A549 (cell line): ENCODE results near the gene NOX3. TPM values are rescaled to one million over a fixed set of nuclear protein-coding genes. Genes with fewer than 3 reads are reported as not detected.

Experiments
- ATAC-seq, 2 experiments: fragments of 200-7000 bp in 1 of 2; fragments of >200 bp in 1 of 2; cut with Nextera tagmentation in 1 of 2; cut with Tn5 transposase in 1 of 2; 3 replicates each; pipeline versions ENCODE4 v1.8.0 to v1.9.1; 2018 to 2020; ENCODE audit warnings: mild to moderate bottlenecking in 1 of 2, moderate library complexity in 1 of 2
- CTCF ChIA-PET: fragments of 300-600 bp; sonication (Branson Sonifier 250); formaldehyde crosslinking; extraction: SDS; loops from one replicate; lab custom pipeline; 2021; ENCODE audit warnings: antibody characterized with exemption, inconsistent platforms; lab: Yijun Ruan, JAX
- POLR2A ChIA-PET: fragments of 350-600 bp; formaldehyde crosslinking; extraction: SDS; loops from one replicate; lab custom pipeline; 2021; ENCODE audit warnings: antibody characterized with exemption, inconsistent platforms; lab: Yijun Ruan, JAX
- DNase-seq, 2 experiments: peaks; one replicate each; pipeline versions ENCODE4 v3.0.0 to v3.0.0-alpha.2; 2011 to 2016; ENCODE audit warnings: low read depth in 1 of 2, low spot score in 1 of 2
- FAIRE-seq: peaks from 2 replicates; lab custom pipeline; 2011; peaks lifted over from hg19 to GRCh38; lab: Jason Lieb, UNC
- H3K27ac ChIP-seq, 2 experiments: fragments of >200 bp; sonication (Bioruptor Twin); formaldehyde crosslinking; 3 replicates each; pipeline ENCODE4 v1.5.1; 2016 to 2017
- H3K4me1 ChIP-seq: fragments of >200 bp; sonication (Bioruptor Twin); formaldehyde crosslinking; 3 replicates; pipeline ENCODE4 v1.6.1; 2016
- H3K4me2 ChIP-seq: fragments of >200 bp; sonication (Bioruptor Twin); formaldehyde crosslinking; 3 replicates; pipeline ENCODE4 v1.6.1; 2016
- H3K4me3 ChIP-seq: fragments of >200 bp; sonication (Bioruptor Twin); formaldehyde crosslinking; 3 replicates; pipeline ENCODE4 v1.5.1; 2016
- H3K9me3 ChIP-seq: fragments of >200 bp; sonication (Bioruptor Twin); formaldehyde crosslinking; 3 replicates; pipeline ENCODE4 v1.6.1; 2016
- BHLHE40 ChIP-seq: IDR thresholded peaks from 2 replicates; pipeline ENCODE4 v1.6.1; 2012; ENCODE audit warnings: low read depth, low read length, inconsistent platforms
- CEBPB ChIP-seq, 2 experiments: fragments of >200 bp in 1 of 2; sonication (Bioruptor Twin) in 1 of 2; formaldehyde crosslinking in 1 of 2; IDR thresholded peaks; 2 replicates each; pipeline ENCODE4 v1.6.1; 2012 to 2016
- CHD4 ChIP-seq: fragments of 200-600 bp; sonication (generic); IDR thresholded peaks from 2 replicates; pipeline ENCODE4 v1.6.1; 2016; ENCODE audit warnings: antibody characterized with exemption, mild to moderate bottlenecking, borderline replicate concordance
- EHMT2 ChIP-seq: fragments of 200-600 bp; sonication (generic); IDR thresholded peaks from 2 replicates; pipeline ENCODE4 v1.6.1; 2016; ENCODE audit warnings: antibody characterized with exemption, low read depth, mild to moderate bottlenecking, moderate library complexity
- EP300 ChIP-seq, 2 experiments: fragments of >200 bp; sonication (Bioruptor Twin); formaldehyde crosslinking; IDR thresholded peaks; 2 replicates in 1 of 2; 3 replicates in 1 of 2; pipeline ENCODE4 v1.6.1; 2016 to 2017
- ESRRA ChIP-seq: fragments of 150-350 bp; IDR thresholded peaks from 2 replicates; pipeline ENCODE4 v1.6.1; 2014; ENCODE audit warnings: mild to moderate bottlenecking, low read length, borderline replicate concordance
- FOSB ChIP-seq: fragments of 250-450 bp; sonication (Bioruptor Pico); IDR thresholded peaks from 2 replicates; pipeline ENCODE4 v1.5.0; 2020; ENCODE audit warnings: mild to moderate bottlenecking, moderate library complexity
- HDAC2 ChIP-seq: fragments of 200-600 bp; sonication (generic); IDR thresholded peaks from 2 replicates; pipeline ENCODE4 v1.6.1; 2016
- HEYL ChIP-seq: fragments of 250-450 bp; sonication (Bioruptor Pico); IDR thresholded peaks from 2 replicates; pipeline ENCODE4 v1.8.0; 2021; ENCODE audit warnings: mild to moderate bottlenecking, moderate library complexity
- HOXB13 ChIP-seq: fragments of 250-450 bp; sonication (Bioruptor Pico); IDR thresholded peaks from 2 replicates; pipeline ENCODE4 v1.5.0; 2020; ENCODE audit warnings: low read depth, mild to moderate bottlenecking, moderate library complexity
- JUNB ChIP-seq: fragments of >200 bp; sonication (Bioruptor Twin); formaldehyde crosslinking; IDR thresholded peaks from 2 replicates; pipeline ENCODE4 v1.6.1; 2016
- KDM5A ChIP-seq: fragments of 200-600 bp; sonication (generic); IDR thresholded peaks from 2 replicates; pipeline ENCODE4 v1.6.1; 2016; ENCODE audit warnings: antibody characterized with exemption, mild to moderate bottlenecking
- MAFK ChIP-seq: fragments of 450-650 bp; IDR thresholded peaks from 2 replicates; pipeline ENCODE4 v1.6.1; 2014; ENCODE audit not compliant: partially characterized antibody
- MYC ChIP-seq: IDR thresholded peaks from 2 replicates; pipeline ENCODE4 v1.6.1; 2012; ENCODE audit warnings: mild to moderate bottlenecking, inconsistent platforms, low read length, improper control_type of control experiment, borderline replicate concordance
- NFE2L2 ChIP-seq: fragments of 150-350 bp; conservative IDR thresholded peaks from 2 replicates; pipeline ENCODE4 v1.6.1; 2014; ENCODE audit warnings: low read length
- NR3C1 ChIP-seq: fragments of >200 bp; sonication (Bioruptor Twin); formaldehyde crosslinking; IDR thresholded peaks from 3 replicates; pipeline ENCODE4 v1.6.1; 2017
- POLR2A ChIP-seq: IDR thresholded peaks from 2 replicates; pipeline ENCODE4 v1.6.1; 2012; ENCODE audit warnings: mild to moderate bottlenecking, low read length
- RCOR1 ChIP-seq: fragments of 150-350 bp; IDR thresholded peaks from 2 replicates; pipeline ENCODE4 v1.6.1; 2014; ENCODE audit warnings: antibody characterized with exemption, low read length, low read depth
- RNF2 ChIP-seq: fragments of 200-600 bp; sonication (generic); IDR thresholded peaks from 2 replicates; pipeline ENCODE4 v1.6.1; 2016; ENCODE audit warnings: low read depth, mild to moderate bottlenecking, antibody characterized with exemption, moderate library complexity, borderline replicate concordance
- SMC3 ChIP-seq: fragments of >200 bp; sonication (Bioruptor Twin); formaldehyde crosslinking; IDR thresholded peaks from 3 replicates; pipeline ENCODE4 v1.6.1; 2018; ENCODE audit warnings: inconsistent platforms
- ZNF302 ChIP-seq: fragments of 250-450 bp; sonication (Bioruptor Pico); IDR thresholded peaks from 2 replicates; pipeline ENCODE4 v1.9.0; 2021; ENCODE audit warnings: inconsistent platforms, mild to moderate bottlenecking, moderate library complexity
- ZSCAN20 ChIP-seq: fragments of 250-450 bp; sonication (Bioruptor Pico); IDR thresholded peaks from 2 replicates; pipeline ENCODE4 v1.8.0; 2022; ENCODE audit warnings: mild to moderate bottlenecking, moderate library complexity
- WGBS: methylation state at CpG from one replicate; pipeline ENCODE4 v1.1.6; 2017; ENCODE audit errors: missing lambda C conversion rate; 5-methylcytosine and 5-hydroxymethylcytosine counted together
- polyA plus RNA-seq, 4 experiments: library from polyadenylated mRNA; depleted of rRNA in 3 of 4; stranded (reverse); fragments of >200 nt; fragmentation: RNase III in 1 of 4; extraction: RNeasy Plus Mini Kit Qiagen cat#74134 plus additional on column Dnase treatment in 1 of 4; gene quantifications; 2 replicates in 3 of 4; 3 replicates in 1 of 4; pipeline ENCODE4 v1.2.3, GENCODE V29; 2011 to 2017
- TF ChIP-seq, protein P1 (sequence below): fragments of 150-350 bp; IDR thresholded peaks from 2 replicates; pipeline ENCODE4 v1.6.1; 2014; ENCODE audit warnings: low read depth, mild to moderate bottlenecking, low read length
- TF ChIP-seq, protein P2 (sequence below): IDR thresholded peaks from 2 replicates; pipeline ENCODE4 v1.6.1; 2012
- TF ChIP-seq, protein P3 (sequence below): fragments of 450-650 bp; IDR thresholded peaks from 2 replicates; pipeline ENCODE4 v1.6.1; 2014; ENCODE audit warnings: antibody characterized with exemption
- TF ChIP-seq, protein P4 (sequence below): IDR thresholded peaks from 2 replicates; pipeline ENCODE4 v1.6.1; 2012; ENCODE audit warnings: low read depth, borderline replicate concordance
- TF ChIP-seq, protein P5 (sequence below): IDR thresholded peaks from 2 replicates; pipeline ENCODE4 v1.6.1; 2012
- TF ChIP-seq, protein P6 (sequence below): fragments of >200 bp; sonication (Bioruptor Twin); formaldehyde crosslinking; IDR thresholded peaks from 3 replicates; pipeline ENCODE4 v1.5.1; 2016

The NOX3 gene
- polyA plus RNA-seq, 2 of the 4 experiments (the other 2 are of a cell fraction), result not detected

DNA sequence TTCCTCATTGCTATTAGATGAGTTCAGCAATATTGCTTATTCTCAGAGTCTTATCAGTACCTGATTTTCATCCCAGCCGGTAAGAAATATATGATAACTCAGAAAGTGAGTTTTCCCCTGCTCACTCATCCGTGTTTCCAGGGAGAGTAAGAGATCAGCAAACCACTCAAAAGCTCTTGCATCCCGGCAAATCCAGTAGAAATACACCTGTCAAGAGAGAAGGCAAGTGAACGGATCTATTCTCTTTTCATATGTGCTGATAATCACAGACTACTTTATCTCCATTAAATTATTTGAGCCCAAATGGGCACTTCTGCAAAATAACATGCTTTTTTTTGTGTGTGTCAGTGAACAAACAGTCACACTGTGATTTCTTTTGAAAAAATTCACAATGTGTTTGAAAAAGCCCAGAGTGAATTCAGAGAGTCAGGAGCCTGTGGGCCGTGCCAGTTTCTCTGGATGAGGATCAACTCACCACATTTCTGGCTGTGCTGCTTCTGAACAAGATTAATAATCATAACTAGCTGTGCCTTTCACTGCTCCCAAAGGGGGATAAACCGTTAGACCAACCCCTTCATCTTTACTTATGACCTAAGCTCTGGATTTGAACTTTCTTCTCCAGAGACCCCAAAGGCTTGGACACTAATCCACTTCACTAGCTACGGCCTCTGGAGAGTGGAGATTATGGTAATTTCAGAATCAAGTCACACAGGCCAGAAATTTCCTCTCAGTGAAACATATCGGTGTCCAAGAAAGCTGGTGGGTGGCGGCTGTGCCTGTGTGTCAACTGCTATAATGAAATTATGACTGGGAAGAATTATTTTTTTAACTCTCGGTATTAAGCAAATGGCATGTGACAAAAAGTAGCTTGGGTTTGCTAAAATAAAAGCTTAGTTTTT, 44.2 kb downstream of the NOX3 start:
- TF ChIP-seq HDAC2, result no peak
- no peak for TF ChIP-seq KDM5A
- no peak for TF ChIP-seq ZSCAN20 (CRISPR knock-in tag)
- no peak for TF ChIP-seq HEYL
- no peak for TF ChIP-seq NR3C1
- TF ChIP-seq CEBPB (IDR thresholded peaks at IDR 0.05), result no peak
- no peak for TF ChIP-seq HOXB13 (CRISPR knock-in tag)
- TF ChIP-seq, protein P1, sequence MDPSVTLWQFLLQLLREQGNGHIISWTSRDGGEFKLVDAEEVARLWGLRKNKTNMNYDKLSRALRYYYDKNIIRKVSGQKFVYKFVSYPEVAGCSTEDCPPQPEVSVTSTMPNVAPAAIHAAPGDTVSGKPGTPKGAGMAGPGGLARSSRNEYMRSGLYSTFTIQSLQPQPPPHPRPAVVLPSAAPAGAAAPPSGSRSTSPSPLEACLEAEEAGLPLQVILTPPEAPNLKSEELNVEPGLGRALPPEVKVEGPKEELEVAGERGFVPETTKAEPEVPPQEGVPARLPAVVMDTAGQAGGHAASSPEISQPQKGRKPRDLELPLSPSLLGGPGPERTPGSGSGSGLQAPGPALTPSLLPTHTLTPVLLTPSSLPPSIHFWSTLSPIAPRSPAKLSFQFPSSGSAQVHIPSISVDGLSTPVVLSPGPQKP, result no peak
- TF ChIP-seq ZNF302 (CRISPR knock-in tag), result no peak
- no peak for TF ChIP-seq EP300 (IDR thresholded peaks at IDR 0.05)
- TF ChIP-seq CHD4, result no peak
- TF ChIP-seq, protein P2, sequence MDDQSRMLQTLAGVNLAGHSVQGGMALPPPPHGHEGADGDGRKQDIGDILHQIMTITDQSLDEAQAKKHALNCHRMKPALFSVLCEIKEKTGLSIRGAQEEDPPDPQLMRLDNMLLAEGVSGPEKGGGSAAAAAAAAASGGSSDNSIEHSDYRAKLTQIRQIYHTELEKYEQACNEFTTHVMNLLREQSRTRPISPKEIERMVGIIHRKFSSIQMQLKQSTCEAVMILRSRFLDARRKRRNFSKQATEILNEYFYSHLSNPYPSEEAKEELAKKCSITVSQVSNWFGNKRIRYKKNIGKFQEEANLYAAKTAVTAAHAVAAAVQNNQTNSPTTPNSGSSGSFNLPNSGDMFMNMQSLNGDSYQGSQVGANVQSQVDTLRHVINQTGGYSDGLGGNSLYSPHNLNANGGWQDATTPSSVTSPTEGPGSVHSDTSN, result no peak
- TF ChIP-seq, protein P3, sequence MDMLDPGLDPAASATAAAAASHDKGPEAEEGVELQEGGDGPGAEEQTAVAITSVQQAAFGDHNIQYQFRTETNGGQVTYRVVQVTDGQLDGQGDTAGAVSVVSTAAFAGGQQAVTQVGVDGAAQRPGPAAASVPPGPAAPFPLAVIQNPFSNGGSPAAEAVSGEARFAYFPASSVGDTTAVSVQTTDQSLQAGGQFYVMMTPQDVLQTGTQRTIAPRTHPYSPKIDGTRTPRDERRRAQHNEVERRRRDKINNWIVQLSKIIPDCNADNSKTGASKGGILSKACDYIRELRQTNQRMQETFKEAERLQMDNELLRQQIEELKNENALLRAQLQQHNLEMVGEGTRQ, result no peak
- no peak for TF ChIP-seq MAFK
- no peak for TF ChIP-seq SMC3
- TF ChIP-seq RNF2, result no peak
- TF ChIP-seq, protein P4, sequence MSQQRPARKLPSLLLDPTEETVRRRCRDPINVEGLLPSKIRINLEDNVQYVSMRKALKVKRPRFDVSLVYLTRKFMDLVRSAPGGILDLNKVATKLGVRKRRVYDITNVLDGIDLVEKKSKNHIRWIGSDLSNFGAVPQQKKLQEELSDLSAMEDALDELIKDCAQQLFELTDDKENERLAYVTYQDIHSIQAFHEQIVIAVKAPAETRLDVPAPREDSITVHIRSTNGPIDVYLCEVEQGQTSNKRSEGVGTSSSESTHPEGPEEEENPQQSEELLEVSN, result no peak
- TF ChIP-seq, protein P5, sequence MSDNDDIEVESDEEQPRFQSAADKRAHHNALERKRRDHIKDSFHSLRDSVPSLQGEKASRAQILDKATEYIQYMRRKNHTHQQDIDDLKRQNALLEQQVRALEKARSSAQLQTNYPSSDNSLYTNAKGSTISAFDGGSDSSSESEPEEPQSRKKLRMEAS, result no peak
- TF ChIP-seq, all 56 proteins: peak for 0
- ATAC-seq, result no peak
- POLR2A ChIA-PET, result no interaction called here
- no peak for FAIRE-seq
- Histone ChIP-seq H3K9me3 (no peaks in the 10 kb centered on the region), H3K27ac (no peak overlapping the region), H3K4me2 (no peak overlapping the region), H3K4me3 (no peak overlapping the region), H3K4me1 (no peaks in the 10 kb centered on the region)
- CTCF ChIA-PET, result interaction anchor here (1.2 kb wide), 1 partner anchor 84 kb away, joined by 4 read pairs; no protein-coding TSS in a partner anchor
- DNase-seq, result no peak
- 68% methylated on average over 10 of the region's 10 CpGs for WGBS

DNA sequence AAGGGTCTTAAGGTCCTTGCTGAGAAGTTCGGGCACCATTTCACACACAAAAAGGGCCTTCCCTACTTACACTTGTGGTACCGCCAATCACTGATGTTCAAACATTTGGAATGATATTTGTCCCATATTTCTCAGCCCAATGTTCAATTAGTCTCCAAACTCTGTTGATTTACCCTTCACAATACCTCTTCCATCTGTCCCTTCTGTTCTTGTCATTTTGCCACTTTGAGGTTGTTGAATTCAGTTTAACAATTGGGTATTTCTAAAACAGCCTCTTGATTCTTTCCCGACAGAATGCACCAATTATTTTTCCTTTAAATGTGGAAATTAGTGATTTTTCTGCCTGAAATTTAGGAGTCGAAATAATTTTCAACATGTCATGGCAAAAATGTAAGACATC, 46.2 kb downstream of the NOX3 start:
- Histone ChIP-seq H3K4me1 (no peaks in the 10 kb centered on the region), H3K4me2 (no peak overlapping the region), H3K4me3 (no peak overlapping the region), H3K9me3 (no peaks in the 10 kb centered on the region), H3K27ac (no peak overlapping the region)
- WGBS, result 83% methylated on average over 4 of the region's 4 CpGs
- no peak for DNase-seq
- TF ChIP-seq, protein P5, result no peak
- TF ChIP-seq NFE2L2, result no peak
- TF ChIP-seq, protein P6, sequence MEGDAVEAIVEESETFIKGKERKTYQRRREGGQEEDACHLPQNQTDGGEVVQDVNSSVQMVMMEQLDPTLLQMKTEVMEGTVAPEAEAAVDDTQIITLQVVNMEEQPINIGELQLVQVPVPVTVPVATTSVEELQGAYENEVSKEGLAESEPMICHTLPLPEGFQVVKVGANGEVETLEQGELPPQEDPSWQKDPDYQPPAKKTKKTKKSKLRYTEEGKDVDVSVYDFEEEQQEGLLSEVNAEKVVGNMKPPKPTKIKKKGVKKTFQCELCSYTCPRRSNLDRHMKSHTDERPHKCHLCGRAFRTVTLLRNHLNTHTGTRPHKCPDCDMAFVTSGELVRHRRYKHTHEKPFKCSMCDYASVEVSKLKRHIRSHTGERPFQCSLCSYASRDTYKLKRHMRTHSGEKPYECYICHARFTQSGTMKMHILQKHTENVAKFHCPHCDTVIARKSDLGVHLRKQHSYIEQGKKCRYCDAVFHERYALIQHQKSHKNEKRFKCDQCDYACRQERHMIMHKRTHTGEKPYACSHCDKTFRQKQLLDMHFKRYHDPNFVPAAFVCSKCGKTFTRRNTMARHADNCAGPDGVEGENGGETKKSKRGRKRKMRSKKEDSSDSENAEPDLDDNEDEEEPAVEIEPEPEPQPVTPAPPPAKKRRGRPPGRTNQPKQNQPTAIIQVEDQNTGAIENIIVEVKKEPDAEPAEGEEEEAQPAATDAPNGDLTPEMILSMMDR, result no peak
- TF ChIP-seq CEBPB (IDR thresholded peaks at IDR 0.05), result no peak
- TF ChIP-seq EHMT2, result no peak
- no peak for TF ChIP-seq POLR2A
- no peak for TF ChIP-seq ESRRA
- TF ChIP-seq RCOR1, result no peak
- TF ChIP-seq FOSB (CRISPR knock-in tag), result no peak
- TF ChIP-seq MYC, result no peak
- no peak for TF ChIP-seq BHLHE40
- no peak for TF ChIP-seq JUNB
- TF ChIP-seq, protein P3, result no peak
- no peak for TF ChIP-seq ZNF302 (CRISPR knock-in tag)
- ChIA-PET POLR2A (no interaction called here), CTCF (interaction anchor here (0.6 kb wide), 1 partner anchor 10 kb away, joined by 3 read pairs; no protein-coding TSS in a partner anchor)
- no peak for ATAC-seq
- FAIRE-seq, result no peak
